Measurements from ENCODE around the gene NET1.
"Not testable (repeated sequence)": the region's sequence is repeated elsewhere in the genome, so short reads cannot be mapped to it uniquely, and the experiment has no call there.

Gene NET1, protein sequence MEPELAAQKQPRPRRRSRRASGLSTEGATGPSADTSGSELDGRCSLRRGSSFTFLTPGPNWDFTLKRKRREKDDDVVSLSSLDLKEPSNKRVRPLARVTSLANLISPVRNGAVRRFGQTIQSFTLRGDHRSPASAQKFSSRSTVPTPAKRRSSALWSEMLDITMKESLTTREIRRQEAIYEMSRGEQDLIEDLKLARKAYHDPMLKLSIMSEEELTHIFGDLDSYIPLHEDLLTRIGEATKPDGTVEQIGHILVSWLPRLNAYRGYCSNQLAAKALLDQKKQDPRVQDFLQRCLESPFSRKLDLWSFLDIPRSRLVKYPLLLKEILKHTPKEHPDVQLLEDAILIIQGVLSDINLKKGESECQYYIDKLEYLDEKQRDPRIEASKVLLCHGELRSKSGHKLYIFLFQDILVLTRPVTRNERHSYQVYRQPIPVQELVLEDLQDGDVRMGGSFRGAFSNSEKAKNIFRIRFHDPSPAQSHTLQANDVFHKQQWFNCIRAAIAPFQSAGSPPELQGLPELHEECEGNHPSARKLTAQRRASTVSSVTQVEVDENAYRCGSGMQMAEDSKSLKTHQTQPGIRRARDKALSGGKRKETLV

DNA sequence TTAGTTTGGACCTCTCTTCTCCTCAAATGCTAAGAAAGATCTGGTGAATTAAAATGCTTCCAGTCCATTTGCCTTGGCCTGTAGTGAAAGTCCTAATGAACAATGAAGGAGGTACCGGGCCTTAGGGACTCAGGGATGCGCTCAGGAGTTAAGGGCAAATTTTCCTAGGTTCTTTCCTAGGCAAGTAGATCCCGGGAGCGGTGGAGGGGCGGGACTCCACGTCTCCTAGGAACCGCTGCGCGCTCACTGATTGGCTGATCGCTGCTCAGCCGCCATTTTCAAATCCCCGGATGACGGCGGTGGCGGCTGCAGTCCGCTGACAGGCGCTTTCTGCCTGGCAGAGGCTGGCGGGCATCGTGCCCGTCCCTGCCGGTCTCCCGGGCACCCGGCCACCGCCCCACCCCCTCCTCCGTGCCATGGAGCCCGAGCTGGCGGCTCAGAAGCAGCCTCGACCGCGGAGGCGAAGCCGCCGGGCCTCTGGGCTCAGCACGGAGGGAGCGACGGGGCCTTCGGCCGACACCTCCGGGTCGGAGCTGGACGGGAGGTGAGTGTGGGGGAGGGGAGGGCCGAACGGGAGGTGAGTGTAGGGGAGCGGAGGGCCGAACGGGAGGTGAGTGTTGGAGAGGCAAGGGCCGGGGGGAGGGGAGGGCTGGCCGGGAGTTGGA is at the start of gene NET1:
Gene NET1, plus strand, starts transcription at position 281 of the 665 bp plus-strand sequence. Its CDS starts 136 bp downstream, at position 417.
- in situ Hi-C loops (cut with HindIII; ENCODE audit: low sequenced_read_pairs) = no loop called here

- in situ Hi-C loops (cut with HindIII; ENCODE audit: low sequenced_read_pairs) = no loop called here
Observed at GRCh38 chr10:5362873-5363272, 49.5 kb upstream of the NET1 start.

DNA sequence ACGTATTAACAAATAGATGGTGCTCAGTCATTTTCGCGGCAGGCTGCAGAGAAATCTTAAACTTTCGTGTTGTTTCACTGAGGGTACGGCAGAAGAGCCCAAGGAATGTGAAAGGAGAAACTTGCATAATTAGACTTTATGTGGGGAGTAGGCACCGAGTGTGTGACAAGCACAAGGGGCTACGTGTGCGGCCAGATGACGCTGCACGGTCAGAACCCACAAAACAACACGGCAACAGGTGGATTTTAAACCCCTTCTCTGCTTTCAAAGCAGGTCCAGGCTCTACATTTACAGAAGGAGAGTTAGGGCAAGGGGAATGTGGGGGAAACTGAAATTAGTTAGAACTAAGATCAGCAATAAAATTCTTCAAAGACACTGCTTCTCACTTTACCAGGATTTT is 48.0 kb upstream of the NET1 start:
- in situ Hi-C loops (cut with HindIII; ENCODE audit: low sequenced_read_pairs) = no loop called here

DNA sequence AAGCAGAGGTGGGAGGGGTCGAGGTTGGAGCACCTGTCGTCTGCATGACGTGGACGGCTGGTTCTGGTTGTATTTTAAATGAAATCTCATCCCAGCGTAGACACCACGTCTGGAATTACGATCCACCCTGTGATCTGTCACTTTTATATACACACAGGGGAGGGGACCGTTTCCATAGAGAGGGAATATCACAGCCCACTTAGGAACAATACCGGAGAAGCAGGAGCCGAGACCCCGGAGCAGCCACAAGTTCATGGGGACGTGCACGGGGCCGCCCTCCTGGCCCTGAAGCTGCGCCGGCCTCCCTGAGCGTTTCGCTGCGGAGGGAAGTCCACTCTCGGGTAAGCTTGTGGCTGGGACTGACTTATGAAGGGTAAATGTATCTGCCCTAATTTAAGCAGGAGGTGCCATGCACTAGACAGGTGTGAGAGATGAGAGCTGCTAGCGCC is 47.4 kb upstream of the NET1 start, which contains the start of gene UCN3:
Gene UCN3, plus strand, starts transcription at position 77 of the 449 bp plus-strand sequence. CDS start 8,755 bp downstream, outside the sequence.
- in situ Hi-C loops (cut with HindIII; ENCODE audit: low sequenced_read_pairs) = no loop called here

DNA sequence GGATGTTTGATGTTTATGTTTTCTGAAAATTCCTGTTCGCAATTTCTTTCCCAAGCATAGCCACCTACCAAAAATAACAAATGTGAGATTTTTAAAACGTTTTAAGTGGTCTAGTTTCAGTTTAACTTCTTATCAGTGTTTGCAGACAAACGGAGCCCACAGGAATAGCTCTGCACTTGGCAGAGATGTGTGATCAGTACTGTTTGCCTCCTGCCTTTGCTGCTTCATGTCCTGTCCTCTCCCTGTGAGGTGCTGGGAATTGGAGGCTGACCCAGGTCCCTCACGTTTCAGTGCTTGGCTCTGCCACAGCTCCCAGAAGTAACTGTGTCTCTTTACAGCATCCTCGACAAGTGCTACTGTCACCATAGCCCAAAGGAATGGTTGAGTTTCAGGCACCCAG is 46.4 kb upstream of the NET1 start:
- in situ Hi-C loops (cut with HindIII; ENCODE audit: low sequenced_read_pairs) = no loop called here

DNA sequence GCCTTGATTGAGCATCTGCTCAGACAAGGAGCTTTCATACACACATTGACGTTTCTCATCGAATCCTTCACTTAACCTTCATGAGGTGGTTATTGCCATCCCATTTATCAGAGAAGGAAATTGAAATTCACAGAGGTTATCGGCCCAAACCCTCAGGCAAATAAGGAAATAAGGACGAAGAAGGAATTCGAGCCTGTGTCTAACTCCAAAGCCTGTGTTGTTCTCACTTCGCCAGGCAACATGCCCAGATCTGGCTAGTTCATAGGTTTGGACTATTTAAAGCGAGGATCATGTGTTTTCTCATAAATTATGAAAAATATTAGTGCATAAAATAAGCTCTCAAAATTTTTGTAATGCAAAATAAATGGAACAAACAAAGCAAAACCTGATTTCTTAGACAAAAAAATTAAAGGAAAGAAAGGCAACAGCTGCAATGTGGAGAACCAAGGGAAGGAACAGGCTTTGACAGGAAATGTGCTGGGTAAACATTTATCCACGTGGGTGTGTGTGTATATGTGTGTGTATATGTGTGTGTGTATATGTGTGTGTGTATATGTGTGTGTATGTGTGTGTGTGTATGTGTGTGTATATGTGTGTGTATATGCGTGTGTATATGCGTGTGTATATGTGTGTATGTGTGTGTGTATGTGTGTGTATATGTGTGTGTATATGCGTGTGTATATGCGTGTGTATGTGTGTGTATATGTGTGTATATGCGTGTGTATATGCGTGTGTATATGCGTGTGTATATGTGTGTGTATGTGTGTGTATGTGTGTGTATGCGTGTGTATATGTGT is 42.8 kb upstream of the NET1 start:
- in situ Hi-C loops (cut with HindIII; ENCODE audit: low sequenced_read_pairs) = no loop called here

DNA sequence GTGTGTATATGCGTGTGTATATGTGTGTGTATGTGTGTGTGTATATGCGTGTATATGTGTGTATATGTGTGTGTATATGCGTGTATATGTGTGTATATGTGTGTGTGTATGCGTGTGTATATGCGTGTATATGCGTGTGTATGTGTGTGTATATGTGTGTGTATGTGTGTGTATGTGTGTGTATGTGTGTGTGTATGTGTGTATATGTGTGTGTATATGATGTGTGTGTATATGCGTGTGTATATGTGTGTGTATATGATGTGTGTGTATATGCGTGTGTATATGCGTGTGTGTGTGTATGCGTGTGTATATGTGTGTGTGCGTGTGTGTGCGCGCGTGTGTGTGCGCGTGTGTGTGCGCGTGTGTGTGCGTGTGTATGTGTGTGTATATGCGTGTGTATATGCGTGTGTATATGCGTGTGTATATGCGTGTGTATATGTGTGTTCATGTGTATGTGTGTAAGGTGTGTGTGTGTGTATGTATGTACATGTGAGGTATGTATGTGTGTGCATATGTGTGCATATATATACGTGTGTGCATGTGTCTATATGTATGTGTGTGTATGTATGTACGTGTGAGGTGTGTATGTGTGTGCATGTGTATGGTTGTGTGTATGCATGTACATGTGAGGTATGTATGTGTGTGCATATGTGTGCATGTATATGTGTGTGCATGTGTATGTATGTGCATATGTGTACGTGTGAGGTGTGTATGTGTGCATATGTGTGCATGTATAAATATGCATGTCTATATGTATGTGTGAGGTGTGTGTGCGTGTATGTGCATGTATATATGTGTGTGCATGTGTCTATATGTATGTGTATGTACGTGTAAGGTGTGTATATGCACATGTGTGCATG is 41.6 kb upstream of the NET1 start:
- in situ Hi-C loops (cut with HindIII; ENCODE audit: low sequenced_read_pairs) = no loop called here

GRCh38 chr10:5373307-5373706 is 39.0 kb upstream of the NET1 start:
- in situ Hi-C loops (cut with HindIII; ENCODE audit: low sequenced_read_pairs) = no loop called here

- in situ Hi-C loops (cut with HindIII; ENCODE audit: low sequenced_read_pairs) = no loop called here
Observed at GRCh38 chr10:5373891-5374611, 38.3 kb upstream of the NET1 start.

GRCh38 chr10:5376450-5376849 is 35.9 kb upstream of the NET1 start:
- in situ Hi-C loops (cut with HindIII; ENCODE audit: low sequenced_read_pairs) = no loop called here

DNA sequence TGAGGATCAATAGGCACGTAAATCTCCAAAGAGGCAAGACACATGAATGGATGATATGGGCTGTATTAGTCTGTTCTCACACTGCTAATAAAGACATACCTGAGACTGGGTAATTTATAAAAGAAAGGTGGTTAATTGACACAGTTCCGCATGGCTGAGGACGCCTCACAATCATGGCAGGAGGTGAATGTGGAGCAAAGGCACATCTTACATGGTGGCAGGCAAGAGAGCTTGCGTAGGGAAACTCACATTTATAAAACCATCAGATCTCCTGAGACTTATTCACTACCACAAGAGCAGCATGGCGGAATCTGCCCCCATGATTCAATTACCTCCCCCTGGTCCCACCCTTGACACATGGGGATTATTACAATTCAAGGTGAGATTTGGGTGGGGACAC is 33.2 kb upstream of the NET1 start:
- in situ Hi-C loops (cut with HindIII; ENCODE audit: low sequenced_read_pairs) = not testable (repeated sequence)

DNA sequence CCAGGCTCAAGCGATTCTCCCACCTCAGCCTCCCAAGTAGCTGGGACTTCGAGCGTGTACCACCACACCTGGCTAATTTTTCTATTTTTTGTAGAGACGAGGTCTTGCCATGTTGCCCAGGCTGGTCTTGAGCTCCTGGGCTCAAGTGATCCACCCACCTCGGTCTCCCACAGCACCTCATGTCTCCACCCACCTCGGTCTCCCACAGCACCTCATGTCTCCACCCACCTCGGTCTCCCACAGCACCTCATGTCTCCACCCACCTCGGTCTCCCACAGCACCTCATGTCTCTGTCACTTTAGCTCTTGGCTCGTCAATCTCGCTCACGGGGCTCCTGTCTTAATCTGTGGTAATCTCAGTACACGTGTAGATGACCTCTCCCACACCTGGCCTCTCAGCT is 32.0 kb upstream of the NET1 start:
- in situ Hi-C loops (cut with HindIII; ENCODE audit: low sequenced_read_pairs) = not testable (repeated sequence)

- in situ Hi-C loops (cut with HindIII; ENCODE audit: low sequenced_read_pairs) = no loop called here
Observed at GRCh38 chr10:5381187-5381586, 31.2 kb upstream of the NET1 start.

DNA sequence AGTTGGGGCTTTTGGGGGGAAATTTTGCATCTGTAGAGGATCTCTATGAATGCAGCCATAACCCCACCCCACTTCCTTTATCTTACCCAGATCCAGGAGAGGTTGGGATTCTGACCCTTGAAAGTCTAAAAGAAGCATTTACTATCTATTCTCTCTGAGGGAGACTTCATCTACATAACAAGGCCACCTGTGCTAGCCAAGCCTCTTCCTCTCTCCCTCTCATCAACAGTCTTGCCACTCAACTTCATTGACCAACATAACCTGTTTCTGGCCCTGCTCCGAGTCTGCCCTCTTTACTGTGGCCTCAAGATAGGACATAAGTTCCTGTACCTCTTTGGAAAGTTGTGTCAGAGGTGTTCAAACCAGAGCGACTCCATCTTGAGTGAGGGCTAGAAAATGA is 27.1 kb upstream of the NET1 start:
- in situ Hi-C loops (cut with HindIII; ENCODE audit: low sequenced_read_pairs) = no loop called here

- in situ Hi-C loops (cut with HindIII; ENCODE audit: low sequenced_read_pairs) = no loop called here
Observed at GRCh38 chr10:5387169-5387568, 25.2 kb upstream of the NET1 start.

- in situ Hi-C loops (cut with HindIII; ENCODE audit: low sequenced_read_pairs) = no loop called here
Observed at GRCh38 chr10:5390607-5391205, 21.7 kb upstream of the NET1 start.

GRCh38 chr10:5391790-5392189 is 20.6 kb upstream of the NET1 start:
- in situ Hi-C loops (cut with HindIII; ENCODE audit: low sequenced_read_pairs) = no loop called here

GRCh38 chr10:5393529-5393928 is 18.8 kb upstream of the NET1 start:
- in situ Hi-C loops (cut with HindIII; ENCODE audit: low sequenced_read_pairs) = no loop called here

DNA sequence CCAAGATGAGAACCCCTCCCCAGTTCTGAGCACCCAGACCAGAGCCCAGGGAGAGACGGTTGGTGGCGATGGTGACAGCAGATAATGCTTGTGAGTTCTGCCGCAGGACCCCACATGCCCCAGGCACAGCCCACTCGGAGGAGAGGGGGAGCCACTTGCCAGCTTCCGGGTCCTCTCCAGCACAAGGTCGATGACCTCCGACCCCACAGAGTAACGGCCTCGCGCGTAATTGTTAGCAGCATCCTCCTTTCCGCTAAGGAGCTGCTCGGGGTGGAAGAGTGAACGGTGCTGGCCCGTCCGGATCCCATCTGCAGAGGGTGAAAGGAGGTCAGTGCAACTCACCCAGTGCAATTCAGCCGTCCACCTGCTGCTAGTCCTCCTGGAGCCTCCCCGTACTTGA is 17.2 kb upstream of the NET1 start:
- in situ Hi-C loops (cut with HindIII; ENCODE audit: low sequenced_read_pairs) = no loop called here

All from DLD1 (cell line).